Fibroblast of skin of right biceps (primary cell): ENCODE data around the gene ATAD3B.
"Not testable (repeated sequence)": the region's sequence is repeated elsewhere in the genome, so short reads cannot be mapped to it uniquely, and the experiment has no call there.

Source experiments
- DNase-seq: peaks from one replicate; pipeline ENCODE4 v3.0.0-alpha.2; 2013

The ATAD3B gene

DNA sequence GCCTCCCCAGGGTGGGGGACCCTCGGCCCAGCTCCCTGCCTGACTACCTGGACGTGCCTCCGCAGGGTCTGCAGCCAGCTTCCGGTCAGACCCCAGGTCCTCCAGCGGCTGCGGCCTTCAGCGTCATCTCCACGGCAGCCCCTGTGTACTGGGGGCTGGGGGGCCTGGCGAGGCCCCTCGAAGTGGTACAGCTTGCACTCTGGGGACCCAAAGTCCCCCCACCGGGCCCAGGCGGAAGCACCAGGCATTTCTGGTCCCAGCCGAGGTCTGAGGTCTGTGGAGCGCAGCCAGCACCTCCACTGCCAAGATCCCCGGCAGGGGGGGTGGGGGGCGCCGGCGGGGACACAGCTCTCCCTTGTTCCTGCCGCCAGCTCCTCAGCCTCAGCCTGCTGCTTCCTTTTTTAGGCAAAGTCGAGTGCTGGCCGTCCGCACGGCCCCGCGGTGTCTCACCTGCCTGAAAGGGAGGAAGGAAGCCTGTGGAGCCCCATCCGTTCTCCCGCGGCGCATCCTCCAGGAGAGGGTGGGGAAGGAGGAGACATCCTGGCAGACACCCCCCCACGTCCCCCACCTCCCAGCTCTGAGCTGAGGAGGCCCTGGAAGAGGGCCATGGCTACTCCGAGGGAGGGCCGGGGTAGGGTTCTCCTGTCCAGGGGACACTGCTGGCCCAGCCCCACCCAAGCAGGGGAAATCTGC lies 37.3 kb upstream of the ATAD3B start:
- DNase-seq, result peak; percentile 45

DNA sequence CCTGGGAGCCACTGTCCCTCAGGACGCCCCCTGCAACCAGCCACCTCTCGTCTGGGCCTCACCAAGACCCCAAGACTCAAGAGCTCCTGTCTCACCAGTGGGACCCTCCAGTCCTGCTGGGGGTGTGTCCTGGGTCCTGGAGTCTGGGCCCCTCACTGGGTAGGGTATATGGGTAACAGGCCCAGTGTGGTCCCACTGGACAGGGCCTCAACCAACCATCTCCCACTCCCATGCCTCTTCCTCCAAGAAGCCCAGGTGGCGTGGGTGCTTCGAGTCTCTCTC lies 36.8 kb upstream of the ATAD3B start:
- no peak for DNase-seq

DNA sequence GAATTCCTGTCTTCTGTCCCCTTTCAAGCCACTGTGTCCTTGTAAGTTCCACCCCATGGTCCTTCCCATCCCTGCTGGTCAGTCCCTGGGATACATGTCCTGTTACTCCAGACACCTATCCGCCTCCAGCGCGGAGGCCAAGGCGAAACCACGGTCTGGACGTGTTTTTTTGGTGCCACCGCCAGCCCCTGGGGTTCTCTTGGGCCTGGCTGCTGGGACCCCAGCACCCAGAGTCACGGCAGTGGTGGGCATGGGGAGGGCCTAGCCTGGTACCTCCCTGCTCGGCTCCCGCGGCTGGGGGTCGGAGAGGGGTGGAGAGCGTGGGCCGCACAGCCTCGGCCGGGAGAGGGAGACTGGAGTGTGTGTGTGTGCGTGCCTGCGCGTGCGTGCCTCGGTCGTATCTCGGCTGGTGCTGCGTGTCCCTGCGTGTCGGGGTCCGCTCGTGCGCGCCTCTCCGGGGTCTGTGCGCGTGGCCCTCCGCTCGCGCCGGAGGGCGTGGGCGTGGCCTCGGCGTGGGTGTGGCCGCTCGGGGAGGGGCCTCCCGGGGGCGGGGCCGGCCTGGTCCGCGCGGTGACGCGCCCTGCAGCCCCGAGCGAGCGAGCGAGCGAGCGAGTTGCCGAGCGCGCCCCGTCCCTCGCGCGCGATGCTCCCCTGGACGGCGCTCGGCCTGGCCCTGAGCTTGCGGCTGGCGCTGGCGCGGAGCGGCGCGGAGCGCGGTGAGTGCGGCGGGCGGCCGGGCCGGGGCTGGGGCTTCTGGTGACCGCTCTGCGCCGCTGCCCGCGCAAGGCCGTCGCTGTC lies 36.3 kb upstream of the ATAD3B start, which contains the start of gene VWA1:
Gene VWA1 (plus strand): TSS at position 585 of the 798 bp plus-strand sequence. CDS start 59 bp downstream, at position 644.
- DNase-seq, result peak; percentile 75

DNA sequence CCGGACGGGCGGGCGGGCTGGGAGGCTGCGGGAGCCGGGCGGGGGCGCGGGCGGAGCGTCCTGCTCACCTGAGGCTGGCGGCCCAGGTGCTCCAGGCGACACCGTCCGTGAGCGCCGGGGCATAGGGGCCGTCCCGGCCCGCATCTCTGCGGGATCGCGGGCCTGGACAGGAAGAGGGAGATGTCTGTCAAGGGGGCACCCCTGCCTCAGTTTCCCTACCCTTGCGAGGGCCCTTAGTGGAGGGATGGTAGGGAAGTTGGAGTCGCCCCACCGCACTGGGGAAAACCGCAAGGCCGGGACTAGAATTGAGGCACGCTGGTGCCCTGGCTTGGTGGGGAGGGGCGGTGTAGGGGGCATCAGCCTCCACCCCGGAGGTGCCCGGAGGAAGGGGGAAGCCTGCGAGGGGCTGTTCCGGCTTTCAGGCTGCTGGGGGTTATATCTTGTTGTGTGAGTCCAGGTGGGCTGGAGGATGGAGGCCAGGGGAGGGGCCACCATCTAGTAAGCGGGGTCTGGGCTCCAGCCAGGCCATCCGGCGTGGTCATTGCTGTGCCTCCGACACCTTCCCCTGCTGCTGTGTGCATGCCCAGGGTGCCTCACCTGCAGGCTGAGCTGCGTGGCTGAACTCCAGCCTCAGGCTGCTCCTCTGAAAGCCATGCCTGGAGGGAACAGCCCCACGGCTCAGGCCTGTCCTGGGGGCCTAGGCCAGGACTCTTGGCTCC lies 35.5 kb upstream of the ATAD3B start:
- no peak for DNase-seq

DNA sequence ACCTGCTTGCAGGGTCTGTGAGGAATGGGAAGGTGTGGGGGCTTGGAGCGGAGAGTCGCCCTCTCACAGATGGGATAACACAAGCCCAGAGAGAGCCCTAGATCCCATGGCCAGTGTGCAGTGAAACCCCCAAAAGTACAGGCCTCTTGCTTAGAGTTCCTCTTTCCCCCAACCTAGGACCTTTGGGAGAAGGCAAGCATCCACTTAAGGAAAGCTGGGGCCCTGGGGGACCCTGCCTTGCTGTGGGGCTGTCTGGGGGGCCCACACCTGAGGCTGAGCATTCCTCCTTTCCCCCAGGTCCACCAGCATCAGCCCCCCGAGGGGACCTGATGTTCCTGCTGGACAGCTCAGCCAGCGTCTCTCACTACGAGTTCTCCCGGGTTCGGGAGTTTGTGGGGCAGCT lies 34.9 kb upstream of the ATAD3B start:
- DNase-seq, result no peak

DNA sequence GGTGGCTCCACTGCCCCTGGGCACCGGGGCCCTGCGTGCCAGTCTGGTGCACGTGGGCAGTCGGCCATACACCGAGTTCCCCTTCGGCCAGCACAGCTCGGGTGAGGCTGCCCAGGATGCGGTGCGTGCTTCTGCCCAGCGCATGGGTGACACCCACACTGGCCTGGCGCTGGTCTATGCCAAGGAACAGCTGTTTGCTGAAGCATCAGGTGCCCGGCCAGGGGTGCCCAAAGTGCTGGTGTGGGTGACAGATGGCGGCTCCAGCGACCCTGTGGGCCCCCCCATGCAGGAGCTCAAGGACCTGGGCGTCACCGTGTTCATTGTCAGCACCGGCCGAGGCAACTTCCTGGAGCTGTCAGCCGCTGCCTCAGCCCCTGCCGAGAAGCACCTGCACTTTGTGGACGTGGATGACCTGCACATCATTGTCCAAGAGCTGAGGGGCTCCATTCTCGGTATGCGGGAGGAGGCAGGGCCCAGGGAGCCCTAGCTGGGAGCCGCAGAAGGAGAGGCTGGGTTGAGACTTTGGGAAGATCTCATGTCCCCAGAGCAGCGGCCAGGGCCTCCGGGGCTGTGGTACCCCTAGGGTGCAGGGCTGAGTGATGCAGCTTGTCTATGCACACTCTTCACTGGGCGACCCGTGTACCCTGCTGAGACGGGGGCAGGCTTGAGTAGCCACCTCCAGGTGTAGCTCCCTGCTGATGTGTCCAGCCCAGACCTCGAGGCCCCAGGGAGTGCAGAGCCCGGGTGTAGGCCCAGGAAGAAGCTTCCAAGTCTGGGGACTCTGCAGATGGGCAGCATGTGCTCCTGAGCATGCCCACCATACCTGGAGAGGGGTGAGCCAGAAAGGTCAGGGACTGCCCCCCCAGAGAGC lies 34.3 kb upstream of the ATAD3B start:
- no peak for DNase-seq

DNA sequence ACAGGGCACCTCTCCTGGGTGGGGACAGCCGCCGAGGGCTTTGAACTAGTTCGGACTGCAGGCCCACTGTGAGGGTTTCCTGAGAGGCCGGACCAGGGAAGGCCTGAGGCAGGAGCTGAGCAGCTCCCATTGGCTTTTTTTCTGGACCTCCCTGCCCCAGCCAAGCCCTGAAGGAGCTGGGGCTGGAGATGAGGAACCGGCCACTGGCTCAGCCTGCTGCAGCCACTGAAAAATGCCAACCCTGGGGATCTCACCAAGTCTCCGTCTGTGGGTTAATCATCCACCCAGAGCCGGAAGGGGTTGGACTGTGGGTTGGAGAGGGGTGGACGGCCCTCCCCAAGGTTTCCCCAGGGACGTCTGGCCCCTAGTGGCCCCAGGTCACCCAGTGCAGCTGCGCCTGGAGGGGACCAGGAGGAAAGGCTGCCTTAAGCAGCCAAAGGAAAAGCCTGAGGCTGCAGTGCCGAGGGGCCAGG lies 33.6 kb upstream of the ATAD3B start:
- DNase-seq, result no peak

DNA sequence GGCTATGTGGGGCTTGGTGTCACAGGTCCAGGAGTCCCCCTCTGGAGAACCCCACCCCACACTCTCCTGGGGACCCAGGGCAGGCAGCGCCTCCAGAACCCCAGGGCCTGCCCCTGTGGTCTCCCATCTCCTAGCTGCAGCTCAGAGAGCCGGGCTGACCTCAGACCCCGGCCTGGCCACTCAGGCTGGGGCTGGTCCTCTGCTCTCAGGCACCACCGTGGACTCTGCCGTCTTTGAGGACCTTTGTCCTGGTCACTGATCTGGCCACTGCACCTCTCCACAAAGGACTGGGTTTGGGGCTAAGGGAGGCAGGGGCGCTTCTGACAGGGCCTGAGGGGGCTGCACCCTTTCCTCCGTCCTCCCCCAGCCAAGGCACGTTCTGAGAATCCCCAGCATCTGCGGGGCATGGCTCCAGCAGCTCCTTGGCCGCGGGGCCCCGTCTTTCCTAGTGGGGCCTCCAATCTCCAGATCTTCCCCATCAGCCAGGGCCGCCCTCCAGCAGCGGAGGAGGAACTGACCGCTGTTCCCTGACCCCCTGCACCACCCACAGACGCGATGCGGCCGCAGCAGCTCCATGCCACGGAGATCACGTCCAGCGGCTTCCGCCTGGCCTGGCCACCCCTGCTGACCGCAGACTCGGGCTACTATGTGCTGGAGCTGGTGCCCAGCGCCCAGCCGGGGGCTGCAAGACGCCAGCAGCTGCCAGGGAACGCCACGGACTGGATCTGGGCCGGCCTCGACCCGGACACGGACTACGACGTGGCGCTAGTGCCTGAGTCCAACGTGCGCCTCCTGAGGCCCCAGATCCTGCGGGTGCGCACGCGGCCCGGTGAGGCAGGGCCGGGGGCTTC lies 32.8 kb upstream of the ATAD3B start:
- DNase-seq, result no peak

DNA sequence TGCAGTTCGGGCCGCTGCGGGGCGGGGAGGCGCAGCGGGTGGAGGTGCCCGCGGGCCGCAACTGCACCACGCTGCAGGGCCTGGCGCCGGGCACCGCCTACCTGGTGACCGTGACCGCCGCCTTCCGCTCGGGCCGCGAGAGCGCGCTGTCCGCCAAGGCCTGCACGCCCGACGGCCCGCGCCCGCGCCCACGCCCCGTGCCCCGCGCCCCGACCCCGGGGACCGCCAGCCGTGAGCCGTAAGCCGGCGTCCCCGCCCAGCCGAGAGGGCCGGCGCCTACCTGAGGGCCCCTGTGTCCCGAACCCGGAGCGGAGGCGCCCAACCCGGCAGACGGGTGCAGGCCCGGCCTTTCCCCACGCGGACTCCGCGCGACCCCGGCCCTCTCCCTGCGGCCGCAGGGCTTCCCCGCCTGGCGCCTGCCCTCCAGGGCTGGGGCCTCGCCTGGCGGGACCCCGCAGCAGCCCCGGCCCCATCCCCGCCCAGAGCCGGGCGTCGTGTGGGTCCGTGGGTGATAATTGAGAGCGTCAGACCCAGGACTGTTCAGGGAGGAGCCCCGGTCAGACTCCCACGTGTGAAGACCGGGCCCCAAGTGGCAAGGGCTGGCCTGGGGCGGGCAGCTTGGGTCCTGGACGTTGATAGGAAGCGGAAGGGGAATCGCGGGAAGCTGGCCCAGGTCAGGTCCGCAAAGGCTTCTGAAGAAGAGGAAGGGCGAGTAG lies 31.9 kb upstream of the ATAD3B start:
- DNase-seq, result no peak

DNA sequence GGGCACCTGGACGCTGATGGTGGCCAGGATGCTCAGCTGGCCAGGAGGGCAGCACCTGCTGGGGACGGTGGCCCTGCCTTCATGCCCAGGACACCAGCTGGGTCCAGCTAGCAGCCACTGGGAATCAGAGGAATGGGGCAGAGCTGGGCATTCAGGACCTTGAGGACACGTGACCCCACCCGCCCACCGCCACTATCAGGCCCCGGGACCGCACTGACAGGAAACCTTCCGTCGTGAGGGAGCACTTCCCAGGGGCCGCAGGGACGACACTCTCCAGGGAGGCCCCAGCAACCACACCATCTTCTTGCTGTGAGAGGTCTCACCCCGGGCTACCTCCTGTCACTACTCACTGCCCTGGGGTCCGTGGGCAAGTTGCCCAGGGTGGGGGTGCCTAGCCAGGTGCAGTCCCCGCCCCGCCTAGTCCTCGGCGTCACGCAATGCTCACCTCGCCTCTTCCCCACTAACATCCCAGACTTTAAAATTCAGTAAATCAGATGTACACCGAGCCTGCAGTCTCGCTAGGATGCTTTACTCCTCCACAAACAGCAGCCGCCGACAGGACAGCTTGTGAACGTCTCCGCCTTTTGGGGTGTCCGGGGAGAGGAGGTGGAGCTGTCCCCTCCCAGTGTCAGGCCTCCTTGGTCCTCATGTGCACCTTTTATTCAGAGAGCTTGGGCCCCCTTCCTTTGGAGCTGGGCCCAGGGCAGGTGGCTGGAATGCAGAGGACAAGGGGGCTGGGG lies 31.1 kb upstream of the ATAD3B start:
- no peak for DNase-seq

DNA sequence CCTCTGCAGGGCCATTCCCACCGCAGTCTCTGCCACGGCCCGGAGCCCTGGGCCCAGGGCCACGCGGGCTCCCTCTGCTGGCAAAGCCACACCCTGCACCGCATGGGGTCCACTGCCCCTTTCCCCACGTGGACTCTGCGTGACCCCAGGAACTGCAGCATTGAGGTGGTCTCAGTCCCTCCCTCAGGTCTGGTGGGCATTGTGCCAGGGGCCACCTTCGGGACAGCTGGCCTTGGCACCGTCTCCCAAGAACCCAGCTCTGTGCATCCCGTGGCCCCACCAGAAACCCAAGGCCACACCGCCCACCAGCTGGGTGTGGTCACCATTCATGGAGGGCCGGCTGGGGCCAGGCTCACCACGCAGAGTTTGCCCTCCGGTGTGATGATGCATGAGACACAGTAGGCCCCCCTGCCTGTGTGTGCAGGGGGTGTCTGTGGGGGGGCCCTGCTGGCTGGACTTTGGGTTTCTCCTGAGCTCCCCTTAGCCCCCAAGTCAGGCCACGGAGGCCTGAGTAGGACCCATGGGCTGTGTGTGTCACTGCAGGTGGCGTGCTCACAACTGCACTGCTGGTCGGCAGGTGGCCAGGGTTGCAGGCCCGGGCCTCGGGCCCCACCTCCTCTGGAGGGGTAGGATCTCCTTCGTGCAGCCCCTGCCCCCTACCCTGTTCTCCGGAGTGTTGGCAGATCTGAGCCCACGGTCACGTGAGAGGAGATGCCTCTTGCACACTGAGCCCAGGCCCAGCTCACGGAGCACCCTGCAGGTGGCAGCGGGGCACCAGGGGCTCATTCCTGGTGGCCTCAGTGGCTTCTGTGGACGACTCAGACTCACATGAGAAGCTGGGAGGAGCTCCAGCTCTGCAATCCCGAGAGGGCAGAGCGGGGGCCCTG lies 30.3 kb upstream of the ATAD3B start:
- DNase-seq, result peak; percentile 31

DNA sequence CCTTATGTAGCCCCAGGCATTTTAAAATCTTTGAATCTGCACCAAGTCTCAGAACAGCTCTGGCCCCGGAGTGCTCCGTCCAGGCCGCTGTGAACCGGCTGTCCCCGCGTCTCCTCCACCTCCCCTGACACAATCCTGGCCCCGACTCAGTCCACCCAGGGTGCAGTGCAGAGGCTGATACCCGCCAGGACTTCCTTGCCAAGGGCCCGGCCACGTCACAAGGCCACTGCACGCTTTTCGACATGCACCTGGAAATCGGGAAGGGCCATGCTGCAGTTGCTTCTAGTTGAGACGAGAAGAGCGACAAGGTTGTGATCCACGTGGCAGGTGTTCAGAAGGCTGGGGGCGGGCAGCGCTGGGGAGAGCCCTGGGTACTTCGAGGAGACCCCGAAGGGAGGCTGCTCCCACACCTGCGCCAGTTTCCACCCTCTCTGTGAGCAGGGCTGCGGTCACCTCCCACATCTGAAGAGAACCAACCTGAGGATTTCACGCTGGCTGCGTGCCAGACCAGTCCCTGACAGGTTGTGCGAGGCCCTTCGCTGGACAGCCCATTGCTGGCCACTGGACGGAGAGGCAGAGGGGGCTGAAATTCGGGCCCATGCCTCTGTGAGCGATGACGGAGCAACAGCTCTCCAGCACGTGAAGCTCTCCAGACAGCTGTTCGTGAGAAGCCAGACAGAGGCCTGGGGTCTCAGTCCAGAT lies 29.3 kb upstream of the ATAD3B start:
- DNase-seq, result no peak

DNA sequence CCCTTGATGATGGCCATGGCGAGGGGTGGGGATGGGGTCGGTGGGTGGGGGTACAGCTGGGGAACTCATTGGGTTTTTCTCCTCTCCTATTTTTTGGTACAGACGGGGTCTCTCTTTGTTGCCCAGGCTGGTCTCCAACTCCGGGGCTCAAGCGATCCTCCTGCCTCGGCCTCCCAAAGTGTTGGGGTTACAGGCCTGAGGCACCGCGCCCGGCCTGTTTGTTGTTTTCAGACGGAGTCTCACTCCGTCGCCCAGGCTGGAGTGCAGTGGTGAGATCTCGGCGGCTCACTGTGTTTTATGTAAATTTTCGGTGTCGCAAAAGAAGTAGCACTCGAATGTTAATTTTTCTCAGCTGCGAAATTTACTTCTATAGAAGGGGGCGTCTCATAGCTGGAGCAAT lies 24.9 kb upstream of the ATAD3B start:
- DNase-seq, result not testable (repeated sequence)

DNA sequence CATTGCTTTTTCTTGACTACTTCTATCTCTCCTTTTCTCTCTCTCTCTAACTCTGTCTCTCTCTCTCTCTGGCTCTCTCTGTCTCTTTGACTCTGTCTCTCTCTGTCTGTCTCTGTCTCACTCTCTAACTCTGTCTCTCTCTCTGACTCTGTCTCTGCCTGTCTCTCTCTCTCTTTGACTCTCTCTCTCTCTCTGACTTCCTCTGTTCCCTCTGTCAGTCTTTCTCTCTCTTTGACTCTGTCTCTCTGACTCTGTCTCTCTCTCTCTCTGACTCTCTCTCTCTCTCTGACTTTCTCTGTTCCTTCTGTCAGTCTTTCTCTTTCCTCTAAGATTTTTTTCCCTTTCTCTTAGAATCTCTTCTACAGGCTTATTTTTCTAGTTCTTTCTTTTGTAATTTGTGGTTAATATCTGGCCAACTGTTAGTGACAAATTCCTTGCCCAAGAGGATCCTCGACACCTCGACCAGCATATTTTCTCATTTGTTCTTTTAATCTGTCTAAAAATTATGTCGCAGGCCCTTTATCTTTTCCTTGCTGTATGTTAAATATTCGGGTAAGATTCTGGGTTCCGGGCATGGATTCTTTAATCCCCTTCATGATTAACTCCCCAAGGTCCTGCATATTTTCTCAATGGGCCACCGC lies 22.3 kb upstream of the ATAD3B start, which contains the start of gene ATAD3C:
Gene ATAD3C (plus strand): TSS at position 591 of the 641 bp plus-strand sequence. CDS start 995 bp downstream, outside the sequence.
- DNase-seq, result no peak

DNA sequence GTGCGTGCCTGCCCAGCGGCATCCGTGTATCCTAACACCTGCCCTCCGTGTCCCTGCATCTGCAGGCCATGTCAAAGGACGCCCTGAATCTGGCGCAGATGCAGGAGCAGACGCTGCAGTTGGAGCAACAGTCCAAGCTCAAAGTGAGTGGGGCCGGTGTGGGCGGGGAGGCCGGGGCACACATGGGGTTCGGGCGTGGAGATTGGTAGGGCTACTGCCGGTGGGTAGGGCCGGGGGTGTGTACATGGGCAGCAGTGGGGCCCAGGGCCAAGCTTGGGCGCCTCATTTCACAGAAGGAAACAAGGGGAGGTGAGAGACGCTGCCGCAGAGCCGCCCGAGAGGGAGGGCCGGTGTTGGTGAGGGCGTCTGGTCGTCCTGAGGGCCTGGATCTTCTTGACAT lies 20.9 kb upstream of the ATAD3B start:
- DNase-seq, result not testable (repeated sequence)

DNA sequence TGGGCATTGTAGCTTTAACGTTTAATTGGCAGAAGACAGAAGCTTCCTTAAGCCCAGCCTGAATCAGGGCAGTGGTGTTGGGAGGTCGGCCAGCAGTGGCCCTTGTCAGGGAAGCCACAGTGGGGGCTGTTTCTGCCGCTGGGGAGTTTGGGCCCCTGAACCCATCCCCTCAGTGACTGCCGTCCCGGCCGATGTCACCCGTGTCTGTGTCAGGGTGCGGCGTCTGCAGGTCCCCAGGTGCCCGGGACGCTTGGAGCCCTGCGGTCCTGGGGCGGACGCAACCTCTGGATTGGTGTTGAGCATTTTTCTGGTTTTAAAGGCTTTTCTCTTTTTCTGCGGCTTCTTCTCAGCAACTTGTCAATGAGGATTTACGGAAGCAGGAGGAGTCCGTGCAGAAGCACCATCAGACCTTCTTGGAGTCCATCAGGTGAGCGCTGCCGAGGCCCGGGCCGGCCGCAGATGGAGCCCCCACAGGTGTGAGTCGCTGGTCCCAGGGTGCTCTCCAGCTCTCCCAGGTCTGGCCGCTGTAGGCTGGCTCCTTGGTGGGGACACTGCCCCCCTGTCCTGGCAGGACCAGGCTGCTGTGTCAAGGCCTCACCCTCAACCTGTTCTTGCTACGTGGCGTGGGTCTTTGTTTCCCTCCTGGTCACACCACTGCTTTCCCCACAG lies 19.7 kb upstream of the ATAD3B start:
- DNase-seq, result no peak

DNA sequence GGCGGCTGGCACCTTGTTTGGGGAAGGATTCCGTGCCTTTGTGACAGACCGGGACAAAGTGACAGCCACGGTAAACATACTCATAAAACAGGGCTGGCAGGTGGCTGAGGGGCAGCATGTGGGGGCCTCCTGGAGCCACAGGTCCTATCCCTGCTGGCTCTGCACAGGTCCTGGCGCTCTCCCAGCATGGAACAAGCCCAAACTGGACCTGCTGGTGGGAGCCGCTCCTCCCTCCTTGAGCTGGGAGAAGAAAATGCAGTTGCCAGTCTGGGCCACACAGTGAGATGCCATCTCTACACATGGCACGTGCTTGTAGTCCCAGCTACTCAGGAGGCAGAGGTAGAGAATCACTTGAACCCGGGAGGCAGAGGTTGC lies 19.2 kb upstream of the ATAD3B start:
- not testable (repeated sequence) for DNase-seq
